Tibial nerve (tissue), 4 donors: ENCODE measurements around the gene TRHDE. TPM values are rescaled to one million over a fixed set of nuclear protein-coding genes. Genes with fewer than 3 reads are reported as not detected.

Experiments used
- DNase-seq, 2 donors: peaks; one replicate each; pipeline ENCODE4 v3.0.0-alpha.2; 2019; ENCODE audit warnings: low spot score in 2 of 2
- H3K27ac ChIP-seq, 4 donors: fragments of 200-600 bp; sonication (generic) in 3 of 4; one replicate each; pipeline ENCODE4 v1.5.1; 2017 to 2019; ENCODE audit warnings: mild to moderate bottlenecking in 1 of 4
- H3K27me3 ChIP-seq, 2 donors: fragments of 200-600 bp; sonication (generic) in 1 of 2; one replicate each; pipeline versions ENCODE4 v1.5.1 to v1.6.0; 2017 to 2019
- H3K36me3 ChIP-seq, 3 donors: fragments of 200-600 bp; sonication (generic); one replicate each; pipeline ENCODE4 v1.5.1; 2018 to 2019
- H3K4me1 ChIP-seq, 4 donors: fragments of 200-600 bp; sonication (generic) in 3 of 4; one replicate each; pipeline ENCODE4 v1.5.1; 2017 to 2019
- H3K4me3 ChIP-seq, 4 donors: fragments of 200-600 bp; sonication (generic) in 3 of 4; one replicate each; pipeline ENCODE4 v1.5.1; 2017 to 2019; ENCODE audit warnings: mild to moderate bottlenecking in 1 of 4, moderate library complexity in 1 of 4
- H3K9me3 ChIP-seq, 4 donors: fragments of 200-600 bp; sonication (generic) in 3 of 4; one replicate each; pipeline ENCODE4 v1.5.1; 2017 to 2019
- EP300 ChIP-seq, 2 donors: sonication (generic); formaldehyde crosslinking; IDR thresholded peaks; one replicate each; pipeline ENCODE4 v1.6.1; 2017; ENCODE audit warnings: antibody characterized with exemption in 2 of 2, mild to moderate bottlenecking in 1 of 2
- POLR2A ChIP-seq, 2 donors: fragments of 450-650 bp; IDR thresholded peaks; one replicate each; pipeline ENCODE4 v1.6.1; 2017; ENCODE audit warnings: antibody characterized with exemption in 2 of 2, mild to moderate bottlenecking in 2 of 2, moderate library complexity in 2 of 2
- WGBS, 2 donors: methylation state at CpG; one replicate each; pipeline ENCODE4 v1.1.5; 2018; 5-methylcytosine and 5-hydroxymethylcytosine counted together
- total RNA-seq, 4 donors: library from RNA; depleted of rRNA; stranded (reverse); fragments of >200 nt; gene quantifications; one replicate each; pipeline ENCODE4 v1.1.0, GENCODE V29; 2016
- TF ChIP-seq, protein P1 (sequence below), 5 experiments: fragments of 200-600 bp in 3 of 5; fragments of 450-650 bp in 2 of 5; sonication (generic) in 3 of 5; IDR thresholded peaks; one replicate each; pipeline ENCODE4 v1.5.1; 2016 to 2019; ENCODE audit warnings: antibody characterized with exemption in 5 of 5, mild to moderate bottlenecking in 3 of 5, moderate library complexity in 2 of 5

TRHDE gene
- total RNA-seq, 4 donors from 2014 or later, result 0.98 to 11.1 (median 2.8) TPM

DNA sequence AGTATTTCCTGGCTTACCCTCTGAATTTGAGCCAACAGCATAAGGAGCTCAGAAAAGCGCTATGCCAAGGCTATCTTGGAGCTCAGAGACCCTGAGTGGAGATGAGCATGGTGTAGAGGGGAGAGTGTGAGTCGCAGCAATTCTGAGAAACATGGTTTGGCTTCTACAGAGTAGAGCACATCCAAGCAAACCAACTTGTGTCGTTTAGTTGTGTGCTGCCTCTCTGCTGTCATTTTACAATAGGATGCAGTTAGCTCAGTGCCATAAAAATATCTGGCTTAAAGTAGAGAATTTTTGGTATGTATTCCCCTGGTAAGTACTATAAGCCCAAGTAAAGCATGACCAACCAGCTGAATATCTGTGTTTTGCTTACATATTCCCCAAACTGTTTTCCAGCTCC is 249.2 kb downstream of the TRHDE start:
- H3K27me3 ChIP-seq, result no peaks in the 10 kb centered on the region
- 61 to 64% methylated on average over 3 of the region's 3 CpGs for WGBS, 2 donors
- TF ChIP-seq, protein P1, sequence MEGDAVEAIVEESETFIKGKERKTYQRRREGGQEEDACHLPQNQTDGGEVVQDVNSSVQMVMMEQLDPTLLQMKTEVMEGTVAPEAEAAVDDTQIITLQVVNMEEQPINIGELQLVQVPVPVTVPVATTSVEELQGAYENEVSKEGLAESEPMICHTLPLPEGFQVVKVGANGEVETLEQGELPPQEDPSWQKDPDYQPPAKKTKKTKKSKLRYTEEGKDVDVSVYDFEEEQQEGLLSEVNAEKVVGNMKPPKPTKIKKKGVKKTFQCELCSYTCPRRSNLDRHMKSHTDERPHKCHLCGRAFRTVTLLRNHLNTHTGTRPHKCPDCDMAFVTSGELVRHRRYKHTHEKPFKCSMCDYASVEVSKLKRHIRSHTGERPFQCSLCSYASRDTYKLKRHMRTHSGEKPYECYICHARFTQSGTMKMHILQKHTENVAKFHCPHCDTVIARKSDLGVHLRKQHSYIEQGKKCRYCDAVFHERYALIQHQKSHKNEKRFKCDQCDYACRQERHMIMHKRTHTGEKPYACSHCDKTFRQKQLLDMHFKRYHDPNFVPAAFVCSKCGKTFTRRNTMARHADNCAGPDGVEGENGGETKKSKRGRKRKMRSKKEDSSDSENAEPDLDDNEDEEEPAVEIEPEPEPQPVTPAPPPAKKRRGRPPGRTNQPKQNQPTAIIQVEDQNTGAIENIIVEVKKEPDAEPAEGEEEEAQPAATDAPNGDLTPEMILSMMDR (IDR thresholded peaks at IDR 0.05), result no peak
- no peak for TF ChIP-seq POLR2A (IDR thresholded peaks at IDR 0.05)
- TF ChIP-seq EP300 (IDR thresholded peaks at IDR 0.05), result no peak
- H3K9me3 ChIP-seq, result no peaks in the 10 kb centered on the region
- H3K36me3 ChIP-seq, result no peaks in the 10 kb centered on the region
- DNase-seq, result no peak
- H3K4me3 ChIP-seq, result no peak overlapping the region
- H3K4me1 ChIP-seq, result no peaks in the 10 kb centered on the region
- H3K27ac ChIP-seq, result no peak overlapping the region

DNA sequence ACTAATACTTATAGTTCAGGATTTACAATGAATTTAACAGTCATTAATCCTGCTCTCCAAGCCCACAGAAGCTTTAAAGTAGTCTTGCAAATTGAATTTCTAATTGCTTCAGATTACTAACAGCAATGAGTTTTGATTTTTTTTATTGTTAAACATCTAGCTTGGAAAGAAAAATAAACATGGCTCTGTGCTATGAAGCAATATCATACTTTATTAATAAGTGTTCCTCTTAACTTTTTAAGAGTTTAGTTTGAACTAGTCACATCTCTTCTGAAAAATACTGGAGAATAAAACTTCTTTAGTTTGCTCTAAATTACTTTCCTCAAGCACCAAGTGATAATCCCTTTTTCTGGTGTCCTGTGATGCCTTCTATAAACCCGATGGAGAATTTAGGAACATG is 250.2 kb downstream of the TRHDE start:
- Histone ChIP-seq H3K36me3 (no peaks in the 10 kb centered on the region), H3K4me1 (no peaks in the 10 kb centered on the region), H3K9me3 (no peaks in the 10 kb centered on the region), H3K27ac (no peak overlapping the region), H3K4me3 (no peak overlapping the region), H3K27me3 (no peaks in the 10 kb centered on the region)
- WGBS, 2 donors, result 55 to 57% methylated on average over 1 of the region's 1 CpG
- no peak for DNase-seq
- TF ChIP-seq POLR2A (IDR thresholded peaks at IDR 0.05), result no peak
- TF ChIP-seq EP300 (IDR thresholded peaks at IDR 0.05), result no peak
- TF ChIP-seq, protein P1 (IDR thresholded peaks at IDR 0.05), result no peak

DNA sequence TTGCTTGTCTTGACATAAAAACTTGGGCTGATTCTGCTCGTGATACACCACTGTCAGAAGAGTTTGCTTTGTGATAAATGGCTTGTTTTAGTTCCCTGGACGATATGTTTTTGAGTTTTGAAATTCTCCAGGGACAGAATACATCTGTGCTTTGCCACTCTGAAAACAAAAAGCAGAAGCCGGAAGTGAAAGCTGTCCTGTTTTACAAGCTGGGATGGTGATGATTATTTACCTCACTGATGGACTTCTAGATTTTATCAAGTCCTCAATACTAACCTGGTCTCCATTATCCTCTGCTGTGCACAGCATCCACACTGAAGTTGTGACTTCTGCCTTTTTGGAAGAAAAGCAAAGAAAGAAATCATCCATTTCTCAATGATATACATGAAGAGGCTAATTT is 251.6 kb downstream of the TRHDE start:
- no peak for DNase-seq
- TF ChIP-seq POLR2A (IDR thresholded peaks at IDR 0.05), result no peak
- no peak for TF ChIP-seq EP300 (IDR thresholded peaks at IDR 0.05)
- TF ChIP-seq, protein P1 (IDR thresholded peaks at IDR 0.05), result no peak
- H3K4me3 ChIP-seq, result no peak overlapping the region
- H3K4me1 ChIP-seq, result no peaks in the 10 kb centered on the region
- no peaks in the 10 kb centered on the region for H3K36me3 ChIP-seq
- no peaks in the 10 kb centered on the region for H3K9me3 ChIP-seq
- H3K27ac ChIP-seq, result no peak overlapping the region
- 21 to 29% methylated on average over 3 of the region's 3 CpGs for WGBS, 2 donors
- H3K27me3 ChIP-seq, result no peaks in the 10 kb centered on the region

DNA sequence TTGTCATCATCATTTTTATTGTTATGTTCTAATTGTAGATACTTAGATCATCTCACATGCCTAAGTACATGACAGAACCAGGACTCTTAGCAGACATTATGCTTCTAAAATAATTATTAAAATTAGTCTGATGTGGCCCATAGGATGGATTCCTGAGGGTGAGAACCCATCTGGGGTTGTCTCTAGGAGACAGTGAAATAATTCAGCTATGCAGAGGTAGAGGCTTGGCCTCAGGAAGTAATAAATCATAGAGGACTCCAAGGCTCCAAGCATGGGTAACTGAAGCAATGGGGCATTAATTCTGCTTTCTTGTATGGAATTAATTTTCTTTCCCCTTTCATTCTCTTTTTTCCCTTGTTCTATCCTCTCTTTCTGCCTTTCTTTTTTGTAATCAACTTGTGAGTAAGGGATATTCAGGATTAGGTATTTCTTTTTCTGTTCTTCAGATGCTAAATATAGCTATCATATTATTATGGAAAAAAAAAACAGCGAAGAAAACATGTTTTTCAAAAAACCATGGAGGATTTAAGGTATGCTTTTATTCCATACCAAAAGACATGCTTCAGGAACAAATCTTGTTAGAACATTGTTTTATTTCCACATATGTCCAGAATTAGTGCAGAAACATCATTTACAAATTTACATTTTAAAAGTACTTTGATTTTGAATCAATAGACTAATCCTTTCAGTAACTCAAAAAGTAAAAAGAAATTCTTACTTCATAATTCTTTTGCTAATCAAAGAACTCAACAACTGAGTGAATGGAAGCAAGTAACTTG is 263.2 kb downstream of the TRHDE start:
- no peaks in the 10 kb centered on the region for H3K36me3 ChIP-seq
- no peaks in the 10 kb centered on the region for H3K27me3 ChIP-seq
- TF ChIP-seq EP300 (IDR thresholded peaks at IDR 0.05) (no peak), POLR2A (IDR thresholded peaks at IDR 0.05) (no peak)
- TF ChIP-seq, protein P1 (IDR thresholded peaks at IDR 0.05), result no peak
- DNase-seq, result no peak
- 86 to 94% methylated on average over 1 of the region's 1 CpG for WGBS, 2 donors
- no peaks in the 10 kb centered on the region for H3K4me1 ChIP-seq
- H3K4me3 ChIP-seq, result no peak overlapping the region
- H3K9me3 ChIP-seq, result no peaks in the 10 kb centered on the region
- H3K27ac ChIP-seq, result no peak overlapping the region

DNA sequence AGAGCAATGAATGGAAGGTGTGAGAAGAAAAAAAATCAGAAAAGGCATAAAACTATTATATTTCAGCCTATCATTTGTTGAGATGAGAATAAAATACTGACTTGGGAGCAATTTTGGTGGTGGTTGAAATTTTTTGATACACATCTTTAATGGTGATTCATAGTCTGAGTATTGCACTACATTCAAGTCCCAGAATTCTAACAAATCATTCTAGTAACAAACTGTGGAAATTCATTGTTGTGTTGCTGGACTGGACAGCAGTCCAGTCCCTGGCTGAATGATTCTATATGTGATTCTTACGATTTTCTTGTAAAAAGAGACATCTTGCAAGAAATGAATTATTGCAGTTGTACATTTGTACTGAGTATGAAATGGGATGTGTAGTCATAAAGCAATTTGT is 268.6 kb downstream of the TRHDE start:
- TF ChIP-seq POLR2A (IDR thresholded peaks at IDR 0.05), result no peak
- TF ChIP-seq EP300 (IDR thresholded peaks at IDR 0.05), result no peak
- TF ChIP-seq, protein P1 (IDR thresholded peaks at IDR 0.05), result no peak
- no peaks in the 10 kb centered on the region for H3K27me3 ChIP-seq
- no peak for DNase-seq
- no peaks in the 10 kb centered on the region for H3K4me1 ChIP-seq
- H3K27ac ChIP-seq, result no peak overlapping the region
- no peaks in the 10 kb centered on the region for H3K9me3 ChIP-seq
- 63 to 68% methylated on average over 1 of the region's 1 CpG for WGBS, 2 donors
- no peak overlapping the region for H3K4me3 ChIP-seq
- no peaks in the 10 kb centered on the region for H3K36me3 ChIP-seq
